ENCODE data around the gene MACROD2.

Gene MACROD2

DNA sequence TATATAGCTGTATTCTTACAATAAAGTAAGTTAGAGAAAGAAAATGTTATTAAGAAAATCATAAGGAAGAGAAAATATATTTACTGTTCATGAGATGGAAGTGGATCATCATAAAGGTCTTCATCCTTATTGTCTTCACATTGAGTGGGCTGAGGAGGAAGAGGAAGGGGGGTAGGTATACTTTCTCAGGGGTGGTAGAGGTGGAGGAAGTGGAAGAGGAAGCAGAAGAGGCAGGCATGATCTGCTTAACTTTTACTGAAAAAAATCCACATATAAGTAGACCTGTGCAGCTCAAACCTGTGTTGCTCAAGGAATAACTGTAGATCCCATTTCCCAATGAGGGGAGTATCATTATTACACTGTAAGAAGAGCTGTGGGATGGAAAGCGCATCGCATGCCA, 1863.7 kb downstream of the MACROD2 start:
- Histone ChIP-seq H3K79me2 (no peaks in the 10 kb centered on the region), H3K36me3 (ENCODE audit: control insufficient read depth, insufficient read depth, low read length) (no peaks in the 10 kb centered on the region), H3K27me3 (ENCODE audit: control insufficient read depth, insufficient read depth, low read length) (no peaks in the 10 kb centered on the region), H3K9ac (no peak overlapping the region), H3K4me1 (no peaks in the 10 kb centered on the region), H2AFZ (no peak overlapping the region), H3K27ac (no peak overlapping the region), H3K4me3 (ENCODE audit: low read depth, low read length) (no peak overlapping the region), H3K4me2 (ENCODE audit: low read length) (no peak overlapping the region), H3K9me3 (ENCODE audit: control insufficient read depth, low read length) (no peaks in the 10 kb centered on the region)
- TF ChIP-seq, protein P1, sequence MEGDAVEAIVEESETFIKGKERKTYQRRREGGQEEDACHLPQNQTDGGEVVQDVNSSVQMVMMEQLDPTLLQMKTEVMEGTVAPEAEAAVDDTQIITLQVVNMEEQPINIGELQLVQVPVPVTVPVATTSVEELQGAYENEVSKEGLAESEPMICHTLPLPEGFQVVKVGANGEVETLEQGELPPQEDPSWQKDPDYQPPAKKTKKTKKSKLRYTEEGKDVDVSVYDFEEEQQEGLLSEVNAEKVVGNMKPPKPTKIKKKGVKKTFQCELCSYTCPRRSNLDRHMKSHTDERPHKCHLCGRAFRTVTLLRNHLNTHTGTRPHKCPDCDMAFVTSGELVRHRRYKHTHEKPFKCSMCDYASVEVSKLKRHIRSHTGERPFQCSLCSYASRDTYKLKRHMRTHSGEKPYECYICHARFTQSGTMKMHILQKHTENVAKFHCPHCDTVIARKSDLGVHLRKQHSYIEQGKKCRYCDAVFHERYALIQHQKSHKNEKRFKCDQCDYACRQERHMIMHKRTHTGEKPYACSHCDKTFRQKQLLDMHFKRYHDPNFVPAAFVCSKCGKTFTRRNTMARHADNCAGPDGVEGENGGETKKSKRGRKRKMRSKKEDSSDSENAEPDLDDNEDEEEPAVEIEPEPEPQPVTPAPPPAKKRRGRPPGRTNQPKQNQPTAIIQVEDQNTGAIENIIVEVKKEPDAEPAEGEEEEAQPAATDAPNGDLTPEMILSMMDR (IDR thresholded peaks at IDR 0.05), result no peak

DNA sequence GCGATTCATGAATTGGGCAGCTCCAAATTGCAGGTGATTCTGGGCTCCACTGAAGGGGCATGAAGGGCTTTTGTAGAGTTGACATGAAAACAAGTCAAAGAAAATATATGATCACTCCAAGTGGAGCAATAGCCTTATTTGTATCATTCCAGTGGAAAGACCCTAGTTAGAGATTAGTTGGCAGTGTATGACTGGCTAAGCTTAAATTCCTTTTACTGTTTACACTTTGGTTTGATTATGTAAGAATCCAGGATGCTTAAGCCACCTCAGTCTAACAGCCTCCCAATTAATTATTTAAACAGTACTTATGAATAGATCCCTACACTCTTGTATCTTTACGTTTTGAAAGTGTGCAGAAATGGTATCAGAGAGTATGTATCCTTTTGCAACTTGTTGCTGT, 1865.5 kb downstream of the MACROD2 start:
- H3K27ac ChIP-seq, result no peak overlapping the region
- no peaks in the 10 kb centered on the region for H3K4me1 ChIP-seq
- H3K79me2 ChIP-seq, result no peaks in the 10 kb centered on the region
- TF ChIP-seq, protein P1 (IDR thresholded peaks at IDR 0.05), result no peak
- H3K27me3 ChIP-seq (ENCODE audit: control insufficient read depth, insufficient read depth, low read length), result no peaks in the 10 kb centered on the region
- H3K4me3 ChIP-seq (ENCODE audit: low read depth, low read length), result no peak overlapping the region
- H3K36me3 ChIP-seq (ENCODE audit: control insufficient read depth, insufficient read depth, low read length), result no peaks in the 10 kb centered on the region
- H3K4me2 ChIP-seq (ENCODE audit: low read length), result no peak overlapping the region
- H3K9ac ChIP-seq, result no peak overlapping the region
- no peak overlapping the region for H2AFZ ChIP-seq
- no peaks in the 10 kb centered on the region for H3K9me3 ChIP-seq (ENCODE audit: control insufficient read depth, low read length)

DNA sequence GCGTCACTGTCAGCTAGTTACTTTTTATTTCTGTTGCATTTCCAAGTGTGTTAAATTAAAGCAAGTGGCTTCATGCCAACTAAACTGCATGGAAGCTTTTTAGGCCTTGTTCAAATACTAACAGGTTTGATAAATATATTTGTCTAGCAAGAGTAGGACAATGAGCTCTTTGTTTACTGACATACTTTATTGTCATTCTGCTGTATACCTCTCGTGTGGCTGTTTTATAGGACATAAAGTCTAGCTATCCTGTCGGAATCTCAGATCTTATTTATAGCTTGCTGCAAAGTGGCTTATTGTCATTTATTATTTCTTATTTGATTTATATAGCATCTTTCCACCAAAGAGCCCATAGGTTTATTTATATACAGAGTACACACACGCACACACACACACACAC, 1866.9 kb downstream of the MACROD2 start:
- TF ChIP-seq, protein P1 (IDR thresholded peaks at IDR 0.05), result no peak
- no peaks in the 10 kb centered on the region for H3K27me3 ChIP-seq (ENCODE audit: control insufficient read depth, insufficient read depth, low read length)
- H2AFZ ChIP-seq, result no peak overlapping the region
- H3K9me3 ChIP-seq (ENCODE audit: control insufficient read depth, low read length), result no peaks in the 10 kb centered on the region
- H3K79me2 ChIP-seq, result no peaks in the 10 kb centered on the region
- H3K4me3 ChIP-seq (ENCODE audit: low read depth, low read length), result no peak overlapping the region
- H3K4me2 ChIP-seq (ENCODE audit: low read length), result no peak overlapping the region
- no peaks in the 10 kb centered on the region for H3K4me1 ChIP-seq
- H3K36me3 ChIP-seq (ENCODE audit: control insufficient read depth, insufficient read depth, low read length), result no peaks in the 10 kb centered on the region
- H3K9ac ChIP-seq, result no peak overlapping the region
- no peak overlapping the region for H3K27ac ChIP-seq

DNA sequence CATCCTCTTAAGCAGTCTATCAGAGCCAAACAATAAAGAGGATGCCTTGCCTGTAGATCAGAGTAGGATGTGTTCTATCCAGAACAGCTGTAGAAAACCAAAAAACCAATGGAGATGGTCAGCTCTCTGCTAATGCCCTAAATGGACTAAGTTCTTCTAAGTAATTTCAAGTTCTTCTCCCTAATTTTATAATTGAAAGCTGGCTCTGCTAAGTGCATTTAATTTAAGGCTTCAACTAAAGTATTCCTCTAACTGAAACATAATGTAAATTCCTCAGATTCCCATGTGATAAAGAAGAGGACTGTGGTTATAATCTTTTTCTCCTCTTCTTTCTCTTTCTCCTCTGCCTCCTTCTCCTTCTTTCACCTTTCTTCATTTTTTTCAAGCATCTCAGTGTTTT, 1868.4 kb downstream of the MACROD2 start:
- Histone ChIP-seq H3K9me3 (ENCODE audit: control insufficient read depth, low read length) (no peaks in the 10 kb centered on the region), H3K27me3 (ENCODE audit: control insufficient read depth, insufficient read depth, low read length) (no peaks in the 10 kb centered on the region), H3K4me1 (no peaks in the 10 kb centered on the region), H3K9ac (no peak overlapping the region), H3K4me3 (ENCODE audit: low read depth, low read length) (no peak overlapping the region), H3K27ac (no peak overlapping the region), H3K36me3 (ENCODE audit: control insufficient read depth, insufficient read depth, low read length) (no peaks in the 10 kb centered on the region), H3K4me2 (ENCODE audit: low read length) (no peak overlapping the region), H2AFZ (no peak overlapping the region), H3K79me2 (no peaks in the 10 kb centered on the region)
- TF ChIP-seq, protein P1 (IDR thresholded peaks at IDR 0.05), result no peak

DNA sequence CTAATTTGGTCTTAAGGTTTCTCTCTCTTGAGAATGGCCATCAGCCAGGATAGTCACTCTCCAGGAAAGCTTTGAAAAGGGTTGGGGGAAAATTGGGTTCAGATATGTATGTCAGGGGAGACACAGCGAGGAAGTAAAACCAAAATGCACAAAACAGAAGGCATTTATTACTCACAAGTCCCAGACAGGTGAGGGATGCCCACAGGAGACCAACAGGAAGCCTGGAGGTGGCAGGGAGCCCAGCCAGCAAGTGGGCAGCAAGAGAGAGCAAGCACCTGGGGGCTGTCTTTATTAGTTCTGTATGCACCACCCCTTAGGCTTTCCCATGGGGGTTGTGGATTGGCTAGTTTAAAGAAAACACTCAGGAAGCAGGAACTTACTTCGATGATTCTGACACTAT, 1870.2 kb downstream of the MACROD2 start:
- TF ChIP-seq, protein P1 (IDR thresholded peaks at IDR 0.05), result no peak
- Histone ChIP-seq H2AFZ (no peak overlapping the region), H3K4me3 (ENCODE audit: low read depth, low read length) (no peak overlapping the region), H3K79me2 (no peaks in the 10 kb centered on the region), H3K9ac (no peak overlapping the region), H3K27me3 (ENCODE audit: control insufficient read depth, insufficient read depth, low read length) (no peaks in the 10 kb centered on the region), H3K4me1 (no peaks in the 10 kb centered on the region), H3K4me2 (ENCODE audit: low read length) (no peak overlapping the region), H3K36me3 (ENCODE audit: control insufficient read depth, insufficient read depth, low read length) (no peaks in the 10 kb centered on the region), H3K9me3 (ENCODE audit: control insufficient read depth, low read length) (no peaks in the 10 kb centered on the region), H3K27ac (no peak overlapping the region)

Measured in parathyroid adenoma (tissue), 2 donors.